ENCODE results near the gene TTC23L.

DNA sequence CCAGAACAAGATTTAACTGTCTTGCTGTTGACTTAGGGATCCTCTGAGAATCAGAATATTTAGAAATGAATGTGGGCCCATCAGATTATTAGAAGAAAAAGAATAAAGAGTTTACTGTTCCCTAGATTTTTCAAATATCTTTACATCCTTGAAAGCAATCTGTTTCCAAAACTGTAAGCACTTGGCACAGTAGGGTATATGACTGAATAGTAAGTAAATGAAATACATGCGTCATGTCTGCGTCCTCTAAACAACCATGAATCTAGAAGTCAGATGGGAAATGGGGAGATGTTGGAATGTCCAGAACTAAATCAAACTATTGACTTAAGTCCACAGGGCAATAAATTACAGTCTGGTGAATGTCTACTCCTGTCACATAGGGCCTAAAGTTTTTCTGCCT lies 26.1 kb downstream of the TTC23L start:
- TF ChIP-seq, protein P1, sequence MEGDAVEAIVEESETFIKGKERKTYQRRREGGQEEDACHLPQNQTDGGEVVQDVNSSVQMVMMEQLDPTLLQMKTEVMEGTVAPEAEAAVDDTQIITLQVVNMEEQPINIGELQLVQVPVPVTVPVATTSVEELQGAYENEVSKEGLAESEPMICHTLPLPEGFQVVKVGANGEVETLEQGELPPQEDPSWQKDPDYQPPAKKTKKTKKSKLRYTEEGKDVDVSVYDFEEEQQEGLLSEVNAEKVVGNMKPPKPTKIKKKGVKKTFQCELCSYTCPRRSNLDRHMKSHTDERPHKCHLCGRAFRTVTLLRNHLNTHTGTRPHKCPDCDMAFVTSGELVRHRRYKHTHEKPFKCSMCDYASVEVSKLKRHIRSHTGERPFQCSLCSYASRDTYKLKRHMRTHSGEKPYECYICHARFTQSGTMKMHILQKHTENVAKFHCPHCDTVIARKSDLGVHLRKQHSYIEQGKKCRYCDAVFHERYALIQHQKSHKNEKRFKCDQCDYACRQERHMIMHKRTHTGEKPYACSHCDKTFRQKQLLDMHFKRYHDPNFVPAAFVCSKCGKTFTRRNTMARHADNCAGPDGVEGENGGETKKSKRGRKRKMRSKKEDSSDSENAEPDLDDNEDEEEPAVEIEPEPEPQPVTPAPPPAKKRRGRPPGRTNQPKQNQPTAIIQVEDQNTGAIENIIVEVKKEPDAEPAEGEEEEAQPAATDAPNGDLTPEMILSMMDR (IDR thresholded peaks at IDR 0.05; ENCODE audit: control extremely low read depth in 1 of 3, insufficient read depth in 1 of 3, low read depth in 1 of 3, low read length in 3 of 3): no peak
- TF ChIP-seq POLR2AphosphoS5 (IDR thresholded peaks at IDR 0.05; ENCODE audit: low read depth, low read length) (no peak), JUND (IDR thresholded peaks at IDR 0.05; ENCODE audit: low read length) (no peak), POLR2A (IDR thresholded peaks at IDR 0.05; ENCODE audit: control extremely low read depth in 1 of 2, low read depth in 2 of 2, low read length in 2 of 2) (no peak), EGR1 (IDR thresholded peaks at IDR 0.05; ENCODE audit: borderline replicate concordance, low read depth, low read length) (no peak), YY1 (IDR thresholded peaks at IDR 0.05; ENCODE audit: low read depth, low read length) (no peak), ZNF274 (IDR thresholded peaks at IDR 0.05; ENCODE audit: borderline replicate concordance, extremely low read depth, low read length) (no peak), TAF1 (IDR thresholded peaks at IDR 0.05; ENCODE audit: low read depth, low read length) (no peak)
- TF ChIP-seq, protein P2, sequence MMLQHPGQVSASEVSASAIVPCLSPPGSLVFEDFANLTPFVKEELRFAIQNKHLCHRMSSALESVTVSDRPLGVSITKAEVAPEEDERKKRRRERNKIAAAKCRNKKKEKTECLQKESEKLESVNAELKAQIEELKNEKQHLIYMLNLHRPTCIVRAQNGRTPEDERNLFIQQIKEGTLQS (IDR thresholded peaks at IDR 0.05; ENCODE audit: insufficient read depth, low read depth, low read length): no peak

Measured in H1 (cell line).